Loucy (cell line): Measurements from ENCODE around the gene MRPL48.

ENCODE experiments used
- EZH2phosphoT487 ChIP-seq: fragments of 200-600 bp; IDR thresholded peaks from 2 replicates; pipeline ENCODE4 v1.6.1; 2018; ENCODE audit warnings: antibody characterized with exemption, mild to moderate bottlenecking, moderate library complexity, borderline replicate concordance
- TF ChIP-seq, protein P1 (sequence below): fragments of 200-600 bp; sonication (generic); conservative IDR thresholded peaks from 2 replicates; pipeline ENCODE4 v1.5.1; 2014; ENCODE audit warnings: mild to moderate bottlenecking, antibody characterized with exemption, low read length

DNA sequence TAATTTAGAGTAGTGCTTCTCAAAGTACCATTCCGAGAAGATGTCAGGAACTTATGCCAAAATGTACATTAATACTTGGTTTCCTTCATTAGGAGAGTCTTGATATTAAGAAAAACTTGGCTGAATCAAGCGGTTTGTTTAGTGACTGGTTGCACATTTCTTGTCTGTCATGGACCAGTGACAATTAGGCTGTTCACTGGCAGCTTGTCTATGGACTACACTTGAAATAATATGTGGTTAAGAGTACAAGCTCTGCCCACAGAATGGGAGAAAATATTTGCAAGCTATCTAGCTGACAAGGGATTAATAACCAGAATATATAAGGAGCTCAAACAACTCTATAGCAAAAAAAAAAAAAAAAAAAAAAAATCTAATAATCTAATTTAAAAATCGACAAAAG is 64.4 kb downstream of the MRPL48 start:
- TF ChIP-seq, protein P1, sequence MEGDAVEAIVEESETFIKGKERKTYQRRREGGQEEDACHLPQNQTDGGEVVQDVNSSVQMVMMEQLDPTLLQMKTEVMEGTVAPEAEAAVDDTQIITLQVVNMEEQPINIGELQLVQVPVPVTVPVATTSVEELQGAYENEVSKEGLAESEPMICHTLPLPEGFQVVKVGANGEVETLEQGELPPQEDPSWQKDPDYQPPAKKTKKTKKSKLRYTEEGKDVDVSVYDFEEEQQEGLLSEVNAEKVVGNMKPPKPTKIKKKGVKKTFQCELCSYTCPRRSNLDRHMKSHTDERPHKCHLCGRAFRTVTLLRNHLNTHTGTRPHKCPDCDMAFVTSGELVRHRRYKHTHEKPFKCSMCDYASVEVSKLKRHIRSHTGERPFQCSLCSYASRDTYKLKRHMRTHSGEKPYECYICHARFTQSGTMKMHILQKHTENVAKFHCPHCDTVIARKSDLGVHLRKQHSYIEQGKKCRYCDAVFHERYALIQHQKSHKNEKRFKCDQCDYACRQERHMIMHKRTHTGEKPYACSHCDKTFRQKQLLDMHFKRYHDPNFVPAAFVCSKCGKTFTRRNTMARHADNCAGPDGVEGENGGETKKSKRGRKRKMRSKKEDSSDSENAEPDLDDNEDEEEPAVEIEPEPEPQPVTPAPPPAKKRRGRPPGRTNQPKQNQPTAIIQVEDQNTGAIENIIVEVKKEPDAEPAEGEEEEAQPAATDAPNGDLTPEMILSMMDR = no peak
- no peak for TF ChIP-seq EZH2phosphoT487
